Measurements from ENCODE around the gene DYNC1I2.

DNA sequence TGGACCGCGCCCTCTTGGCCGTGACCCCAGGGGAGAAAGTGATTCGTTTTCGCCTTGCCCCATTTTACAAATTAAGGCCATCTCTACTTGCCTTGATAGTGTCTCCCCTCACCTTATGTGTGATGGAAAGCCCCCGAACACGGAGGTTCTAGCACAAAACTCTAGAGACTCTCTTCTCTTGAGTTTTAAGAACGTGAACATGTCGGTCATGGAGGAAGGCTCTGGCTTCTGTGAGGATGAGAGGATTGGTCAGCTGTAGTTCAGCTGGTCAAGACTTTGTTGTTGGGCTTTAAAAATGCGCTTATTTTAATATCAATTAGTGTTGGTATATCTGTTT lies 828 bp downstream of the DYNC1I2 start:
- TF ChIP-seq POLR2AphosphoS5 (IDR thresholded peaks at IDR 0.05) (no peak), CTCF (IDR thresholded peaks at IDR 0.05) (no peak), POLR2A (IDR thresholded peaks at IDR 0.05) (no peak), EP300 (IDR thresholded peaks at IDR 0.05) (no peak)

Data from sigmoid colon (tissue), 4 donors.